Progenitor cell of endocrine pancreas (in vitro differentiated cells): ENCODE data around the gene ANGPTL4. TPM values are rescaled to one million over a fixed set of nuclear protein-coding genes. Genes with fewer than 3 reads are reported as not detected.
A peak's percentile ranks its signal among the peaks of the same experiment; 100 is the strongest.
"Not testable (repeated sequence)": the region's sequence is repeated elsewhere in the genome, so short reads cannot be mapped to it uniquely, and the experiment has no call there.

Experiments used
- DNase-seq: peaks from one replicate; pipeline ENCODE4 v3.0.0; 2021; ENCODE audit warnings: low spot score; ENCODE audit not compliant: unreplicated experiment
- H3K27ac Mint-ChIP-seq: 2 replicates; pipeline ENCODE4 v1.8.0; 2021; ENCODE audit warnings: mild to moderate bottlenecking, moderate library complexity, mixed read lengths
- H3K27me3 Mint-ChIP-seq: 2 replicates; pipeline ENCODE4 v1.8.0; 2021; ENCODE audit warnings: mixed read lengths
- H3K36me3 Mint-ChIP-seq: 2 replicates; pipeline ENCODE4 v1.8.0; 2022; ENCODE audit warnings: mixed read lengths; ENCODE audit not compliant: insufficient read depth
- H3K4me1 Mint-ChIP-seq: 2 replicates; pipeline ENCODE4 v1.8.0; 2021; ENCODE audit warnings: low read depth, mixed read lengths
- H3K4me3 Mint-ChIP-seq: 2 replicates; pipeline ENCODE4 v1.8.0; 2021; ENCODE audit warnings: low read depth, mild to moderate bottlenecking, moderate library complexity, mixed read lengths
- H3K9me3 Mint-ChIP-seq: 2 replicates; pipeline ENCODE4 v1.8.0; 2021; ENCODE audit warnings: low read depth, mixed read lengths
- long read RNA-seq: library from polyadenylated mRNA; unstranded; transcript quantifications from one replicate; pipeline ENCODE4 v2.0.0, GENCODE V29; 2020
- total RNA-seq: library from RNA; stranded (reverse); gene quantifications from 2 replicates; pipeline ENCODE4 v1.2.1, GENCODE V29; 2021
- TF ChIP-seq, protein P1 (sequence below): fragments of 200-600 bp; sonication (generic); IDR thresholded peaks from one replicate; pipeline ENCODE4 v1.5.0; 2021; ENCODE audit warnings: antibody characterized with exemption, mild to moderate bottlenecking; ENCODE audit not compliant: unreplicated experiment

Gene ANGPTL4, protein sequence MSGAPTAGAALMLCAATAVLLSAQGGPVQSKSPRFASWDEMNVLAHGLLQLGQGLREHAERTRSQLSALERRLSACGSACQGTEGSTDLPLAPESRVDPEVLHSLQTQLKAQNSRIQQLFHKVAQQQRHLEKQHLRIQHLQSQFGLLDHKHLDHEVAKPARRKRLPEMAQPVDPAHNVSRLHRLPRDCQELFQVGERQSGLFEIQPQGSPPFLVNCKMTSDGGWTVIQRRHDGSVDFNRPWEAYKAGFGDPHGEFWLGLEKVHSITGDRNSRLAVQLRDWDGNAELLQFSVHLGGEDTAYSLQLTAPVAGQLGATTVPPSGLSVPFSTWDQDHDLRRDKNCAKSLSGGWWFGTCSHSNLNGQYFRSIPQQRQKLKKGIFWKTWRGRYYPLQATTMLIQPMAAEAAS
- total RNA-seq = 0.77 and 1.1 TPM in 2 replicates
- long read RNA-seq, partial matches to known transcripts = 0 of 2 reads
- long read RNA-seq, other reads (novel, unspliced or antisense) = 0 of 2 reads

DNA sequence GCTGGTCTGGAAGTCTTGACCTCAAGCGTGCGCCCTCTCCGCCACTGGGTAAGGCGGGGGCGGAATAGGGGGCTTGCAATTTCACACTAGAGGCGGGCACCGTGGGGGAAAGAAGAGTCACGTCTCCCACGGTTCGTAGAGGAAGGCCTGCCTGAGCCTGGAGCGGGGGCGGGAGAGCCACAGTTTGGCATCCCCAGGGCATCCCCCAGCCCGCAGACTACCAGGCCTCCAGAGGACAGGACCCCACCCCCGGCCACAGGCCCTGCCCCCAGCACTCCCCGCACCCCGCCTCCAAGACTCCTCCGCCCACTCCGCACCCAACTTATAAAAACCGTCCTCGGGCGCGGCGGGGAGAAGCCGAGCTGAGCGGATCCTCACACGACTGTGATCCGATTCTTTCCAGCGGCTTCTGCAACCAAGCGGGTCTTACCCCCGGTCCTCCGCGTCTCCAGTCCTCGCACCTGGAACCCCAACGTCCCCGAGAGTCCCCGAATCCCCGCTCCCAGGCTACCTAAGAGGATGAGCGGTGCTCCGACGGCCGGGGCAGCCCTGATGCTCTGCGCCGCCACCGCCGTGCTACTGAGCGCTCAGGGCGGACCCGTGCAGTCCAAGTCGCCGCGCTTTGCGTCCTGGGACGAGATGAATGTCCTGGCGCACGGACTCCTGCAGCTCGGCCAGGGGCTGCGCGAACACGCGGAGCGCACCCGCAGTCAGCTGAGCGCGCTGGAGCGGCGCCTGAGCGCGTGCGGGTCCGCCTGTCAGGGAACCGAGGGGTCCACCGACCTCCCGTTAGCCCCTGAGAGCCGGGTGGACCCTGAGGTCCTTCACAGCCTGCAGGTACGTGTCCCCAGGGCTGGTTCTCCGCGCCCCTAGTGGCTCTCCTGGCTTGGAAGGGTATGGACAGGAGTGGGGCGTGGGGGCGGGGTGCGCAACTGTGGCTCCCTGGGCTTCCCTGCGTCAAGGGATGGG, at the start of gene ANGPTL4:
Gene ANGPTL4 (plus strand): TSS at position 353 of the 969 bp plus-strand sequence. CDS start 167 bp downstream, at position 520.
- Mint-ChIP-seq H3K9me3 (no peaks in the 10 kb centered on the region), H3K27ac (no peak within 1 kb of the TSS), H3K36me3 (peaks cover 2% of the 10 kb centered on the region), H3K27me3 (peaks cover 43% of the 10 kb centered on the region), H3K4me1 (peaks cover 12% of the 10 kb centered on the region), H3K4me3 (peak within 1 kb of the TSS; percentile 64)
- TF ChIP-seq, protein P1, sequence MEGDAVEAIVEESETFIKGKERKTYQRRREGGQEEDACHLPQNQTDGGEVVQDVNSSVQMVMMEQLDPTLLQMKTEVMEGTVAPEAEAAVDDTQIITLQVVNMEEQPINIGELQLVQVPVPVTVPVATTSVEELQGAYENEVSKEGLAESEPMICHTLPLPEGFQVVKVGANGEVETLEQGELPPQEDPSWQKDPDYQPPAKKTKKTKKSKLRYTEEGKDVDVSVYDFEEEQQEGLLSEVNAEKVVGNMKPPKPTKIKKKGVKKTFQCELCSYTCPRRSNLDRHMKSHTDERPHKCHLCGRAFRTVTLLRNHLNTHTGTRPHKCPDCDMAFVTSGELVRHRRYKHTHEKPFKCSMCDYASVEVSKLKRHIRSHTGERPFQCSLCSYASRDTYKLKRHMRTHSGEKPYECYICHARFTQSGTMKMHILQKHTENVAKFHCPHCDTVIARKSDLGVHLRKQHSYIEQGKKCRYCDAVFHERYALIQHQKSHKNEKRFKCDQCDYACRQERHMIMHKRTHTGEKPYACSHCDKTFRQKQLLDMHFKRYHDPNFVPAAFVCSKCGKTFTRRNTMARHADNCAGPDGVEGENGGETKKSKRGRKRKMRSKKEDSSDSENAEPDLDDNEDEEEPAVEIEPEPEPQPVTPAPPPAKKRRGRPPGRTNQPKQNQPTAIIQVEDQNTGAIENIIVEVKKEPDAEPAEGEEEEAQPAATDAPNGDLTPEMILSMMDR = peak; percentile 35
- peak; percentile 23 for DNase-seq

DNA sequence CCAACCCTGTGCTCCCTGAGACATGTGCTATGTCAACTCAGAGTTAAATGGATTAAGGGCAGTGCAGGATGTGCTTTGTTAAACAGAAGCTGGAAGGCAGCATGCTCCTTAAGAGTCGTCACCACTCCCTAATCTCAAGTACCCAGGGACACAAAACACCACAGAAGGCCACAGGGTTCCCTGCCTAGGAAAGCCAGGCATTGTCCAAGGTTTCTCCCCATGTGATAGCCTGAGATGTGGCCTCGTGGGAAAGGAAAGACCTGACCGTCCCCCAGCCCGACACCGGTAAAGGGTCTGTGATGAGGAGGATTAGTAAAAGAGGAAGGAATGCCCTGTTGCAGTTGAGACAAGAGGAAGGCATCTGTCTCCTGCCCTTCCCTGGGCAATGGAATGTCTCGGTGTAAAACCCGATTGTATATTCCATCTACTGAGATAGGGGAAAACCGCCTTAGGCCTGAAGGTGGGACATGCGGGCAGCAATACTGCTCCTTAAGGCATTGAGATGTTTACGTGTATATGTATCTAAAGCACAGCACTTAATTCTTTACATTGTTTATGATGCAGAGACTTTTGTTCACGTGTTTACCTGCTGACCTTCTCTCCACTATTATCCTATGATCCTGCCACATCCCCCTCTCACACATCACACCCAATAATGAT, 48.8 kb upstream of the ANGPTL4 start:
- not testable (repeated sequence) for H3K4me1 Mint-ChIP-seq, H3K27me3 Mint-ChIP-seq, H3K36me3 Mint-ChIP-seq, H3K4me3 Mint-ChIP-seq, H3K27ac Mint-ChIP-seq, DNase-seq, H3K9me3 Mint-ChIP-seq

DNA sequence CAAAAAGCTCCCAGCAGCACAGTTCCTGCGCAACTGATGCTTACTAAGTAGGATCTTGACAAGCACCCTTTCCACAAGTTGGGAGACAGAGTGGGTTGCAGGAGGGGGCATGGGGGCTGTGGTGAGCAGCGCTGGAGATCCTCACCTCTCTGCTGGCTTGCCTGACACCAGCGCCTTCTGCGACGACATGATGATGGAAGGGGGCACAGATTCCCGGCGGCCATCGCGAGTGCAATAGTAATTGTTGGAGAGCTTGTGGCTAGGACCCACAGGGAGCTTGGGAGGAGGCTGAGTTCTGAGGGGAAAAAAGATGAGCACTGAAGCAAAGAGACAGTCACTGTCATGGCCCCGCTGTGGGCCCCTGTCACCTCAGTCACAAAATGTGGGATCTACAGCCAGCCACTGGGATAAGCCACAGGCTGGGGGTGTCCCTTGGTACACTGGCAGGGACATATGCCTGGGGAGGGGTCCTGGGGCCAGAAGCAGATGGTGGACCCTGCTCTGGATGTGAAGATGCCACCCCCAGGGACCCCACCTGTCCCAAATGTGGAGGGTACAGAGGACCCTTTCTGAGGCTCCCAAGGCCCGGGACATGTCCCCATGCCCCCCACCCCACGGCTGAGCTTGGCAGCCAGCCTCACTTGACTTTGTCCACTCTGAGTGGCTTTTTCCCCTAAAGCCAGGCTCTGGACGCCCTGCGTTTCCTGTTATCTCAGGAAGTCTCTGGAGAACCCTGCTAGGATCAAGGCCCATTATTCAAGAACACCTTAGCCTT, 47.4 kb upstream of the ANGPTL4 start:
- Mint-ChIP-seq H3K27ac (no peak overlapping the region), H3K4me3 (no peak overlapping the region), H3K36me3 (peaks cover 3% of the 10 kb centered on the region), H3K9me3 (no peaks in the 10 kb centered on the region), H3K4me1 (peaks cover 8% of the 10 kb centered on the region), H3K27me3 (no peaks in the 10 kb centered on the region)
- no peak for DNase-seq
- TF ChIP-seq, protein P1 = no peak

DNA sequence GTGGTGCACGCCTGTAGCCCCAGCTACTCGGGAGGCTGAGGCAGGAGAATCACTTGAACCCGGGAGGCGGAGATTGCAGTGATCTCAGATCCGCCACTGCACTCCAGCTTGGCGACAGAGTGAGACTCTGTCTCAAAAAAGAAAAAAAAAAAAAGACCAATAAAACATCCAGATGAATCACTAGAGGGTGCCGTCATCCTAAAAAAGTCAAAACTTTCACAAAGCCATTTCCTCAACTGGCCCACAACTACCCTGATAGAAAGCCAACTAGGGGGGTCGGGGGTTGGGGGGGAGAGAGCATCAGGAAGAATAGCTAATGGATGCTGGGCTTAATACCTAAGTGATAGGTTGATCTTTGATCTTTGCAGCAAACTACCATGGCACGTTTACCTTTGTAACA, 45.1 kb upstream of the ANGPTL4 start:
- H3K9me3 Mint-ChIP-seq, H3K27ac Mint-ChIP-seq, H3K36me3 Mint-ChIP-seq, H3K27me3 Mint-ChIP-seq, DNase-seq: not testable (repeated sequence)
- H3K4me1 Mint-ChIP-seq = peaks cover 17% of the 10 kb centered on the region
- H3K4me3 Mint-ChIP-seq = peak overlapping the region; percentile 31

DNA sequence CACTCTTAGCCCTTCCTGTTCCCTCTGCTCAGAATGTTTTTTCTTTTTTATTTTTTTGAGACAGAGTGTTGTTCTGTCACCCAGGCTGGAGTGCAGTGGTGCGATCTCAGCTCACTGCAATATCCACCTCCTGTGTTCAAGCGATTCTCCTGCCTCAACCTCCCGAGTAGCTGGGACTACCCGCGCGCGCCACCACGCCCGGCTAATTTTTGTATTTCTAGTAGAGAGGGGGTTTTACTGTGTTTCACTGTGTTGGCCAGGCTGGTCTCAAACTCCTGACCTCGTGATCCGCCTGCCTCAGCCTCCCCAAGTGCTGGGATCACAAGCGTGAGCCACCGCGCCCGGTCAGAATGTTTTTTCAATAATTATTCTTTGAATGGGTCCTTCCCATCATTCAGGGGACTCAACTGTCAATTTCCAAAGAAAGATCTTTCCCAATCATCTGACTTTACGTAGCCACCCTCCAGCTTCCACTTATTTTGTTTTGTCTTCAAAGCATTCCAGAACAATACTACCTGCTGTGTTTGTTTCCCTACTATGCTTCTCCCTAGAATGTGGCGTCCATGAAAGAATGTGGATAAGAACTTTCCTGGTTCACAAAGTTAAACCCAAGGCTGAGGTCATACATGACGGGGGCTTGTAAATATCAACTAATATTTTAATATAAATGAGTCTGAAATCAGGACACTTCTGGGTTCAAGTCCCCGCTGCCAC, 44.0 kb upstream of the ANGPTL4 start:
- Mint-ChIP-seq H3K4me3 (peak overlapping the region; percentile 99), H3K4me1 (peaks cover 17% of the 10 kb centered on the region), H3K9me3 (no peaks in the 10 kb centered on the region), H3K27ac (peak overlapping the region; percentile 98), H3K27me3 (no peaks in the 10 kb centered on the region), H3K36me3 (peaks cover 6% of the 10 kb centered on the region)
- DNase-seq = no peak
- TF ChIP-seq, protein P1 = no peak
